GM23248 (cell line): ENCODE data around the gene GPC4. TPM values are rescaled to one million over a fixed set of nuclear protein-coding genes. Genes with fewer than 3 reads are reported as not detected.

ENCODE experiments used
- DNase-seq: peaks from one replicate; pipeline ENCODE4 v3.0.0-alpha.2; 2015
- H2AFZ ChIP-seq: fragments of 200-600 bp; sonication (generic); 2 replicates; pipeline ENCODE4 v1.6.1; 2016; ENCODE audit warnings: antibody characterized with exemption
- H3F3A ChIP-seq: fragments of 200-600 bp; sonication (generic); 2 replicates; pipeline ENCODE4 v1.6.1; 2016; ENCODE audit warnings: mild to moderate bottlenecking, antibody characterized with exemption, mixed run types; ENCODE audit not compliant: insufficient read depth
- H3K27ac ChIP-seq: fragments of 200-600 bp; sonication (generic); 2 replicates; pipeline ENCODE4 v1.5.1; 2016; ENCODE audit warnings: mild to moderate bottlenecking
- H3K27me3 ChIP-seq: fragments of 200-600 bp; sonication (generic); replicated peaks from 2 replicates; pipeline ENCODE4 v1.6.1; 2016; ENCODE audit warnings: mild to moderate bottlenecking; ENCODE audit not compliant: insufficient read depth
- H3K36me3 ChIP-seq: fragments of 200-600 bp; sonication (generic); 2 replicates; pipeline ENCODE4 v1.6.1; 2016; ENCODE audit warnings: low read depth, mild to moderate bottlenecking
- H3K4me1 ChIP-seq: fragments of 200-600 bp; sonication (generic); 2 replicates; pipeline ENCODE4 v1.6.1; 2016; ENCODE audit warnings: mild to moderate bottlenecking; ENCODE audit not compliant: insufficient read depth
- H3K4me2 ChIP-seq: fragments of 200-600 bp; sonication (generic); one replicate; pipeline ENCODE4 v1.6.1; 2016; ENCODE audit warnings: mild to moderate bottlenecking; ENCODE audit not compliant: unreplicated experiment
- H3K4me3 ChIP-seq: fragments of 200-600 bp; sonication (generic); 2 replicates; pipeline ENCODE4 v1.5.1; 2016; ENCODE audit warnings: mild to moderate bottlenecking
- H3K79me2 ChIP-seq: fragments of 200-600 bp; sonication (generic); 2 replicates; pipeline ENCODE4 v1.6.1; 2016; ENCODE audit warnings: mild to moderate bottlenecking; ENCODE audit not compliant: insufficient read depth
- H3K9ac ChIP-seq: fragments of 200-600 bp; sonication (generic); 2 replicates; pipeline ENCODE4 v1.6.1; 2016; ENCODE audit warnings: mild to moderate bottlenecking
- H3K9me2 ChIP-seq: fragments of 200-600 bp; sonication (generic); 2 replicates; pipeline ENCODE4 v1.6.1; 2016; ENCODE audit warnings: mixed run types, mild to moderate bottlenecking, moderate library complexity; ENCODE audit not compliant: insufficient read depth
- H3K9me3 ChIP-seq: fragments of 200-600 bp; sonication (generic); one replicate; pipeline ENCODE4 v1.6.1; 2017; ENCODE audit warnings: low read depth
- H4K20me1 ChIP-seq: fragments of 200-600 bp; sonication (generic); 2 replicates; pipeline ENCODE4 v1.6.0; 2016; ENCODE audit not compliant: insufficient read depth
- EZH2 ChIP-seq: fragments of 200-600 bp; sonication (generic); IDR thresholded peaks from 2 replicates; pipeline ENCODE4 v1.6.1; 2018; ENCODE audit warnings: antibody characterized with exemption, mild to moderate bottlenecking; ENCODE audit not compliant: insufficient read depth, poor library complexity, severe bottlenecking
- EZH2phosphoT487 ChIP-seq: fragments of 200-600 bp; sonication (generic); IDR thresholded peaks from 2 replicates; pipeline ENCODE4 v1.6.1; 2018; ENCODE audit warnings: antibody characterized with exemption, moderate library complexity, mild to moderate bottlenecking, low read depth; ENCODE audit not compliant: insufficient read depth
- WGBS, 2 experiments: methylation state at CpG; one replicate each; pipeline ENCODE4 v1.1.6; 2015 to 2017; ENCODE audit warnings: low lambda C conversion rate in 2 of 2, low coverage in 1 of 2; ENCODE audit errors: missing lambda C conversion rate in 2 of 2; 5-methylcytosine and 5-hydroxymethylcytosine counted together
- in situ Hi-C: fragments of 300-500 bp; cut with MboI; formaldehyde crosslinking; loops from 2 replicates; pipeline ENCODE4 v1.15.0; 2020
- polyA plus RNA-seq: library from polyadenylated mRNA; unstranded; fragments of >200 nt; fragmentation: Nextera tagmentation; extraction: Ambion mirVana; gene quantifications from 2 replicates; pipeline ENCODE4 v1.2.1, GENCODE V29; 2016
- total RNA-seq: library from RNA; depleted of rRNA; stranded (reverse); fragments of >200 nt; shearing (Covaris generic); gene quantifications from 2 replicates; pipeline ENCODE4 v1.2.3, GENCODE V29; 2014; rRNA removed

The GPC4 gene
- total and polyA plus RNA-seq, 2 experiments from 2014 or later, result 1.9 to 6.4 TPM

- no peak overlapping the region for H3K9ac ChIP-seq
- no peak overlapping the region for H3K27ac ChIP-seq
- H3K9me2 ChIP-seq, result no peaks in the 10 kb centered on the region
- H3K27me3 ChIP-seq, result no peaks in the 10 kb centered on the region
- in situ Hi-C loops, result no loop called here
- no peak overlapping the region for H3K4me2 ChIP-seq
- no peak overlapping the region for H3K4me3 ChIP-seq
- no peak overlapping the region for H2AFZ ChIP-seq
- DNase-seq, result peak; percentile 58
- H3F3A ChIP-seq, result peaks cover 8% of the 10 kb centered on the region; the same call in 1 of the 2 replicates
- H3K4me1 ChIP-seq, result peaks cover 12% of the 10 kb centered on the region
- no peaks in the 10 kb centered on the region for H3K79me2 ChIP-seq
- H4K20me1 ChIP-seq, result no peaks in the 10 kb centered on the region
- H3K36me3 ChIP-seq, result no peaks in the 10 kb centered on the region
- 79 to 85% methylated on average over 3 of the region's 3 CpGs for WGBS, 2 experiments
- no peaks in the 10 kb centered on the region for H3K9me3 ChIP-seq
- TF ChIP-seq EZH2 (no peak), EZH2phosphoT487 (no peak)
These were observed 160.6 kb downstream of the GPC4 start for GRCh38 chrX:133254666-133255065.

- no peaks in the 10 kb centered on the region for H3K4me1 ChIP-seq
- H3K9ac ChIP-seq, result no peak overlapping the region
- H3K9me3 ChIP-seq, result no peaks in the 10 kb centered on the region
- H3K4me2 ChIP-seq, result no peak overlapping the region
- WGBS, 2 experiments, result 45 to 53% methylated on average over 5 of the region's 5 CpGs
- TF ChIP-seq EZH2, result no peak
- TF ChIP-seq EZH2phosphoT487, result no peak
- H3K27me3 ChIP-seq, result no peaks in the 10 kb centered on the region
- in situ Hi-C loops, result no loop called here
- no peaks in the 10 kb centered on the region for H3K9me2 ChIP-seq
- H3K4me3 ChIP-seq, result no peak overlapping the region
- no peaks in the 10 kb centered on the region for H4K20me1 ChIP-seq
- H2AFZ ChIP-seq, result no peak overlapping the region
- H3K79me2 ChIP-seq, result no peaks in the 10 kb centered on the region
- no peak overlapping the region for H3K27ac ChIP-seq
- H3F3A ChIP-seq, result no peaks in the 10 kb centered on the region
- no peak for DNase-seq
- H3K36me3 ChIP-seq, result no peaks in the 10 kb centered on the region
These were observed 164.1 kb downstream of the GPC4 start for GRCh38 chrX:133251204-133251603.

GRCh38 chrX:133250184-133251100 is 164.8 kb downstream of the GPC4 start:
- no peak overlapping the region for H3K9ac ChIP-seq
- H3K79me2 ChIP-seq, result no peaks in the 10 kb centered on the region
- no peak overlapping the region for H3K27ac ChIP-seq
- no peak for DNase-seq
- no peaks in the 10 kb centered on the region for H4K20me1 ChIP-seq
- H3K27me3 ChIP-seq, result no peaks in the 10 kb centered on the region
- in situ Hi-C loops, result no loop called here
- H3K4me1 ChIP-seq, result no peaks in the 10 kb centered on the region
- no peaks in the 10 kb centered on the region for H3K9me3 ChIP-seq
- WGBS, 2 experiments, result 45 to 59% methylated on average over 5 of the region's 5 CpGs
- H3K4me2 ChIP-seq, result no peak overlapping the region
- no peaks in the 10 kb centered on the region for H3K36me3 ChIP-seq
- H3K4me3 ChIP-seq, result no peak overlapping the region
- H3K9me2 ChIP-seq, result no peaks in the 10 kb centered on the region
- no peaks in the 10 kb centered on the region for H3F3A ChIP-seq
- H2AFZ ChIP-seq, result no peak overlapping the region
- TF ChIP-seq EZH2, result no peak
- TF ChIP-seq EZH2phosphoT487, result no peak

Other genes with a start within 250 kb of the GPC4 start
- not detected in 2 replicates for gene TFDP3, start 197.1 kb downstream of the GPC4 start, total RNA-seq
- not detected in 2 replicates for gene TFDP3, start 197.1 kb downstream of the GPC4 start, polyA plus RNA-seq